Measurements from ENCODE around the gene CDC5L. TPM values are rescaled to one million over a fixed set of nuclear protein-coding genes. Genes with fewer than 3 reads are reported as not detected.

CDC5L gene
- total RNA-seq, 1 donor from 2014 or later: 20.2 TPM

GRCh38 chr6:44462335-44462734 lies 74.8 kb downstream of the CDC5L start:
- intact Hi-C loops (cut with micrococcal nuclease): no loop called here
- no peak overlapping the region for H3K4me3 Mint-ChIP-seq
- H3K4me1 Mint-ChIP-seq: no peaks in the 10 kb centered on the region
- ChIA-PET POLR2A (no interaction called here), CTCF (interaction anchor here (0.7 kb wide), 1 partner anchor 13 kb away, joined by 3 read pairs; no protein-coding TSS in a partner anchor)
- no peaks in the 10 kb centered on the region for H3K9me3 Mint-ChIP-seq
- H3K36me3 Mint-ChIP-seq (ENCODE audit: low read depth): no peaks in the 10 kb centered on the region
- DNase-seq (no peak), ATAC-seq (ENCODE audit: low read depth) (no peak)
- H3K27ac Mint-ChIP-seq: no peak overlapping the region
- TF ChIP-seq, protein P1, sequence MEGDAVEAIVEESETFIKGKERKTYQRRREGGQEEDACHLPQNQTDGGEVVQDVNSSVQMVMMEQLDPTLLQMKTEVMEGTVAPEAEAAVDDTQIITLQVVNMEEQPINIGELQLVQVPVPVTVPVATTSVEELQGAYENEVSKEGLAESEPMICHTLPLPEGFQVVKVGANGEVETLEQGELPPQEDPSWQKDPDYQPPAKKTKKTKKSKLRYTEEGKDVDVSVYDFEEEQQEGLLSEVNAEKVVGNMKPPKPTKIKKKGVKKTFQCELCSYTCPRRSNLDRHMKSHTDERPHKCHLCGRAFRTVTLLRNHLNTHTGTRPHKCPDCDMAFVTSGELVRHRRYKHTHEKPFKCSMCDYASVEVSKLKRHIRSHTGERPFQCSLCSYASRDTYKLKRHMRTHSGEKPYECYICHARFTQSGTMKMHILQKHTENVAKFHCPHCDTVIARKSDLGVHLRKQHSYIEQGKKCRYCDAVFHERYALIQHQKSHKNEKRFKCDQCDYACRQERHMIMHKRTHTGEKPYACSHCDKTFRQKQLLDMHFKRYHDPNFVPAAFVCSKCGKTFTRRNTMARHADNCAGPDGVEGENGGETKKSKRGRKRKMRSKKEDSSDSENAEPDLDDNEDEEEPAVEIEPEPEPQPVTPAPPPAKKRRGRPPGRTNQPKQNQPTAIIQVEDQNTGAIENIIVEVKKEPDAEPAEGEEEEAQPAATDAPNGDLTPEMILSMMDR (IDR thresholded peaks at IDR 0.05): no peak
- H3K27me3 Mint-ChIP-seq: peaks cover 4% of the 10 kb centered on the region

- no peak overlapping the region for H3K27ac Mint-ChIP-seq
- peaks cover 2% of the 10 kb centered on the region for H3K27me3 Mint-ChIP-seq
- no peaks in the 10 kb centered on the region for H3K4me1 Mint-ChIP-seq
- H3K9me3 Mint-ChIP-seq: no peaks in the 10 kb centered on the region
- ChIA-PET POLR2A (no interaction called here), CTCF (interaction anchor here (0.7 kb wide), 1 partner anchor 12 kb away, joined by 3 read pairs; no protein-coding TSS in a partner anchor)
- TF ChIP-seq, protein P1 (IDR thresholded peaks at IDR 0.05): no peak
- DNase-seq (no peak), ATAC-seq (ENCODE audit: low read depth) (no peak)
- no peaks in the 10 kb centered on the region for H3K36me3 Mint-ChIP-seq (ENCODE audit: low read depth)
- intact Hi-C loops (cut with micrococcal nuclease): no loop called here
- no peak overlapping the region for H3K4me3 Mint-ChIP-seq
Observed at GRCh38 chr6:44462797-44463727, 75.6 kb downstream of the CDC5L start.

DNA sequence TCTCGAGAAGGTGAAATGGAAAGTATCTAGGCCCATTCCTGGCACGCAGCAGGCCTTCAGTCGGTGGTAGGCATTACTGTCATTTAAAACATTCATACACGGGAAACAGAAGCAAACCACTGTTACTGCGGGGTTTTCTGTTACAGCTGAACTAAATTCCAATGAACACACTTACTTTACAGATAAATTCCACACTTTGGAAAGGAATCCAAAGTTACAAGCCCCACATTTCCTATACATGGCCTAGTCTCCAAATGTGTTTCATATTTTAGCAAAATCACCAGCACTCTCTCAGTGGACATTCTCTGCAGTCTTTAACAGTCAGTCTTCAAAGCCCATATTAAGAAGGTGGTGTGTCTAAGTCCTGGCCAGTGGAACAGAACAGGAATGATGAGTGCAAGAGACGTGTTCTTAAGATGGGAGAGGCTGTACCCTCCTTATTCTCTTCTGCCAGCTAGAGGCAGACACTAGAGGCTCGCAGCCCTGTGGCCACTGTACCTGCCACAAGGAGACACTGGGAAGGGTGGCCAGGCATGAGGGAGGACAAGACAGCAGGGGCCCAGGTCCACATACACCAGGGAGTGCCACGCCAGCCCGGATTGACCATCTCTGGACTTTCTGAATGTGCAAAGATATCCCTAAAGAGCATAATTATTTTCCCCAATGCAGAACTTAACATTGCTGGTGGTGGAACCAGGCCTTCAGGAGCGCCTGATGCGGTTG lies 76.4 kb downstream of the CDC5L start:
- no peaks in the 10 kb centered on the region for H3K36me3 Mint-ChIP-seq (ENCODE audit: low read depth)
- ChIA-PET POLR2A (no interaction called here), CTCF (no interaction called here)
- no peaks in the 10 kb centered on the region for H3K9me3 Mint-ChIP-seq
- ATAC-seq (ENCODE audit: low read depth) (no peak), DNase-seq (no peak)
- no peak overlapping the region for H3K27ac Mint-ChIP-seq
- H3K4me3 Mint-ChIP-seq: no peak overlapping the region
- TF ChIP-seq, protein P1 (IDR thresholded peaks at IDR 0.05): no peak
- no peaks in the 10 kb centered on the region for H3K4me1 Mint-ChIP-seq
- H3K27me3 Mint-ChIP-seq: peaks cover 5% of the 10 kb centered on the region
- intact Hi-C loops (cut with micrococcal nuclease): no loop called here

- intact Hi-C loops (cut with micrococcal nuclease): no loop called here
- H3K27me3 Mint-ChIP-seq: peaks cover 8% of the 10 kb centered on the region
- CTCF ChIA-PET: interaction anchor here (1.7 to 1.8 kb wide), 2 partner anchors 11 to 1946 kb away, joined by 3 to 6 read pairs; no protein-coding TSS in a partner anchor
- no peak overlapping the region for H3K4me3 Mint-ChIP-seq
- TF ChIP-seq, protein P1 (IDR thresholded peaks at IDR 0.05): no peak
- no peaks in the 10 kb centered on the region for H3K36me3 Mint-ChIP-seq (ENCODE audit: low read depth)
- POLR2A ChIA-PET: no interaction called here
- DNase-seq (no peak), ATAC-seq (ENCODE audit: low read depth) (no peak)
- no peaks in the 10 kb centered on the region for H3K9me3 Mint-ChIP-seq
- no peaks in the 10 kb centered on the region for H3K4me1 Mint-ChIP-seq
- H3K27ac Mint-ChIP-seq: no peak overlapping the region
Observed at GRCh38 chr6:44464527-44465310, 77.2 kb downstream of the CDC5L start.

Measured in activated B cell treated with CpG ODN at 0.5 μM for 24 hours (primary cell).